ENCODE measurements around the gene CHCHD3. TPM values are rescaled to one million over a fixed set of nuclear protein-coding genes. Genes with fewer than 3 reads are reported as not detected.

Gene CHCHD3
- total RNA-seq, 1 experiment from 2014 or later, result 102 TPM

DNA sequence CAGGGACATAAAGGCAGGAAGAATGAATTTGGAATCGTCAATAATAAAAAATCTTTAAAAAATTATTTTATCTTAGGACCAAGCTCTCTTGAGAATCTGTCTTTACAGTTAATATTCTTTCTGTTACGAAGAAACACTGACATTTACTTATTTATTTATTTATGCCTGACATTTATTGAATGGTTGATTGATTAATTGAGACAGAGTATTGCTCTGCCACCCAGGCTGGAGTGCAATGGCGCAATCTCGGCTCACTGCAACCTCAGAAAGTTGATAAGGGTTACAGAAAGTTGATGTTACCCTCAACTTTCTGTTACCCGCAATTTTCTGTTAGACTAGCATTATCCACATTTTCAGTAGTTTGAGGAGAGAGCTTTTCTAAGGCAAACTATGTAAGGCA lies 70.1 kb downstream of the CHCHD3 start:
- TF ChIP-seq, protein P1, sequence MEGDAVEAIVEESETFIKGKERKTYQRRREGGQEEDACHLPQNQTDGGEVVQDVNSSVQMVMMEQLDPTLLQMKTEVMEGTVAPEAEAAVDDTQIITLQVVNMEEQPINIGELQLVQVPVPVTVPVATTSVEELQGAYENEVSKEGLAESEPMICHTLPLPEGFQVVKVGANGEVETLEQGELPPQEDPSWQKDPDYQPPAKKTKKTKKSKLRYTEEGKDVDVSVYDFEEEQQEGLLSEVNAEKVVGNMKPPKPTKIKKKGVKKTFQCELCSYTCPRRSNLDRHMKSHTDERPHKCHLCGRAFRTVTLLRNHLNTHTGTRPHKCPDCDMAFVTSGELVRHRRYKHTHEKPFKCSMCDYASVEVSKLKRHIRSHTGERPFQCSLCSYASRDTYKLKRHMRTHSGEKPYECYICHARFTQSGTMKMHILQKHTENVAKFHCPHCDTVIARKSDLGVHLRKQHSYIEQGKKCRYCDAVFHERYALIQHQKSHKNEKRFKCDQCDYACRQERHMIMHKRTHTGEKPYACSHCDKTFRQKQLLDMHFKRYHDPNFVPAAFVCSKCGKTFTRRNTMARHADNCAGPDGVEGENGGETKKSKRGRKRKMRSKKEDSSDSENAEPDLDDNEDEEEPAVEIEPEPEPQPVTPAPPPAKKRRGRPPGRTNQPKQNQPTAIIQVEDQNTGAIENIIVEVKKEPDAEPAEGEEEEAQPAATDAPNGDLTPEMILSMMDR (IDR thresholded peaks at IDR 0.05; ENCODE audit: insufficient read depth in 1 of 2, low read depth in 1 of 2, low read length in 1 of 2, severe bottlenecking in 1 of 2, unreplicated experiment in 1 of 2), result no peak
- Mint-ChIP-seq H3K27me3 (ENCODE audit: insufficient read depth, unreplicated experiment) (no peaks in the 10 kb centered on the region), H3K4me1 (ENCODE audit: low read depth, unreplicated experiment) (no peaks in the 10 kb centered on the region), H3K36me3 (ENCODE audit: insufficient read depth, unreplicated experiment) (peaks cover 19% of the 10 kb centered on the region), H3K27ac (ENCODE audit: unreplicated experiment) (no peak overlapping the region), H3K9me3 (ENCODE audit: unreplicated experiment) (no peaks in the 10 kb centered on the region), H3K4me3 (ENCODE audit: unreplicated experiment) (no peak overlapping the region)
- no peak for DNase-seq
- Histone ChIP-seq H3K4me3 (ENCODE audit: low read depth, low read length) (no peak overlapping the region), H3K27me3 (replicated peaks; ENCODE audit: control insufficient read depth, insufficient read depth, low read length) (no peaks in the 10 kb centered on the region), H3K4me1 (no peaks in the 10 kb centered on the region), H3K36me3 (ENCODE audit: control insufficient read depth, insufficient read depth, low read length) (no peaks in the 10 kb centered on the region), H3K9me3 (no peaks in the 10 kb centered on the region)
- ChIA-PET CTCF (no interaction called here), POLR2A (no interaction called here)
- BruUV-seq (replicated peaks), result no TSS peak
- intact Hi-C loops (cut with micrococcal nuclease; ENCODE audit: unreplicated experiment), result no loop called here

DNA sequence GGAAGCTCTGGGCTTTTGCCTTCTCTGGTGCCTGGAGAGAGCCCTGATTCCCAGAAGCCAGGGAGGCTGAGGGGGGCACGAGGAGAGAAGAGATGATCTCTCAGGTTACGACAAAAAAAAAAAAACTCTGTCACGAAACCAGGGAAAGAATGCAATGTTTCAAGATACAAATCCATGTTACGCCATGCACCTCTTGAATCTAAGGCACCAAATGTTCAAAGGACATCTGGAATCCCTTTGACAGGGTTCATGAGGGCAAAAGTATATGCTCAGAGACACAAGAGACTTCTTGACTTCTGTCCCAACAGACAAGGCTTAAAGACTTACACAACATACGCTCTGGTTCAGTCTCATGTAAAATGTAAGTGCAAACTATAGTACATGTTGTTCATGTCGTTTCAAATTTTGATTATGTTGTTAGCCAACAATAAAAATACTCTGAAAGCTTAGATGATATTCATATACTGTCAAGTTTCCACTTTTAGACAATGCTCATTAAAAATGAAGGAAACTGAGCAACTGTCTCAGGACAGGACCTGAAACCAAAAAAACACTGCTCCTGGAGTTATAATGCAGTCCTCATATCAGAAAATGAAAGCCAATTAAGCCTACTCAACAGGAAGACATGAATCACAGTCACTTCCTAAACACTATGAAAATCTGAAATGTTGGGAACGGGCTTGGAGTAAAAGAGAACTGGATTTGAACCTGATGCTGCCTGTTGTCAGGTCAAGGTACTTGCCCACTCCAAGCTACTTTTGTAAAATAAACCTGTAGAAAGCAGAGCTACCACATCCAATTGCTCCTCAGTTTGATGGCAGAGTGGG lies 72.3 kb downstream of the CHCHD3 start:
- POLR2A ChIA-PET, result no interaction called here
- no TSS peak for BruUV-seq (replicated peaks)
- CTCF ChIA-PET, result no interaction called here

GRCh38 chr7:133007961-133008360 lies 73.9 kb downstream of the CHCHD3 start:
- H3K36me3 Mint-ChIP-seq (ENCODE audit: insufficient read depth, unreplicated experiment), result peaks cover 16% of the 10 kb centered on the region
- H3K4me3 Mint-ChIP-seq (ENCODE audit: unreplicated experiment), result no peak overlapping the region

More for the DNA sequence above, 72.3 kb downstream of the CHCHD3 start:
- Histone ChIP-seq H3K4me3 (ENCODE audit: low read depth, low read length) (no peak overlapping the region), H3K36me3 (ENCODE audit: control insufficient read depth, insufficient read depth, low read length) (no peaks in the 10 kb centered on the region), H3K9me3 (no peaks in the 10 kb centered on the region), H3K4me1 (no peaks in the 10 kb centered on the region), H3K27me3 (replicated peaks; ENCODE audit: control insufficient read depth, insufficient read depth, low read length) (no peaks in the 10 kb centered on the region)
- no peaks in the 10 kb centered on the region for H3K27me3 Mint-ChIP-seq (ENCODE audit: insufficient read depth, unreplicated experiment)
- TF ChIP-seq, protein P1 (IDR thresholded peaks at IDR 0.05; ENCODE audit: insufficient read depth in 1 of 2, low read depth in 1 of 2, low read length in 1 of 2, severe bottlenecking in 1 of 2, unreplicated experiment in 1 of 2), result no peak
- H3K9me3 Mint-ChIP-seq (ENCODE audit: unreplicated experiment), result no peaks in the 10 kb centered on the region
- no peak overlapping the region for H3K4me3 Mint-ChIP-seq (ENCODE audit: unreplicated experiment)
- DNase-seq, result peak in 1 of 2 experiments; percentile 8
- peaks cover 16% of the 10 kb centered on the region for H3K36me3 Mint-ChIP-seq (ENCODE audit: insufficient read depth, unreplicated experiment)
- no peak overlapping the region for H3K27ac Mint-ChIP-seq (ENCODE audit: unreplicated experiment)
- H3K4me1 Mint-ChIP-seq (ENCODE audit: low read depth, unreplicated experiment), result peaks cover 2% of the 10 kb centered on the region
- intact Hi-C loops (cut with micrococcal nuclease; ENCODE audit: unreplicated experiment), result no loop called here

More at GRCh38 chr7:133007961-133008360, 73.9 kb downstream of the CHCHD3 start:
- POLR2A ChIA-PET, result no interaction called here
- intact Hi-C loops (cut with micrococcal nuclease; ENCODE audit: unreplicated experiment), result no loop called here
- H3K9me3 ChIP-seq, result no peaks in the 10 kb centered on the region
- Mint-ChIP-seq H3K4me1 (ENCODE audit: low read depth, unreplicated experiment) (peaks cover 7% of the 10 kb centered on the region), H3K27me3 (ENCODE audit: insufficient read depth, unreplicated experiment) (no peaks in the 10 kb centered on the region), H3K9me3 (ENCODE audit: unreplicated experiment) (no peaks in the 10 kb centered on the region), H3K27ac (ENCODE audit: unreplicated experiment) (no peak overlapping the region)
- H3K4me3 ChIP-seq (ENCODE audit: low read depth, low read length), result no peak overlapping the region
- TF ChIP-seq, protein P1 (IDR thresholded peaks at IDR 0.05; ENCODE audit: insufficient read depth in 1 of 2, low read depth in 1 of 2, low read length in 1 of 2, severe bottlenecking in 1 of 2, unreplicated experiment in 1 of 2), result no peak
- CTCF ChIA-PET, result no interaction called here
- no TSS peak for BruUV-seq (replicated peaks)
- no peaks in the 10 kb centered on the region for H3K4me1 ChIP-seq
- no peaks in the 10 kb centered on the region for H3K36me3 ChIP-seq (ENCODE audit: control insufficient read depth, insufficient read depth, low read length)
- H3K27me3 ChIP-seq (replicated peaks; ENCODE audit: control insufficient read depth, insufficient read depth, low read length), result no peaks in the 10 kb centered on the region
- DNase-seq, result no peak
